ENCODE data around the gene ANKRD23.
"Not testable (repeated sequence)": the region's sequence is repeated elsewhere in the genome, so short reads cannot be mapped to it uniquely, and the experiment has no call there.

Gene ANKRD23

DNA sequence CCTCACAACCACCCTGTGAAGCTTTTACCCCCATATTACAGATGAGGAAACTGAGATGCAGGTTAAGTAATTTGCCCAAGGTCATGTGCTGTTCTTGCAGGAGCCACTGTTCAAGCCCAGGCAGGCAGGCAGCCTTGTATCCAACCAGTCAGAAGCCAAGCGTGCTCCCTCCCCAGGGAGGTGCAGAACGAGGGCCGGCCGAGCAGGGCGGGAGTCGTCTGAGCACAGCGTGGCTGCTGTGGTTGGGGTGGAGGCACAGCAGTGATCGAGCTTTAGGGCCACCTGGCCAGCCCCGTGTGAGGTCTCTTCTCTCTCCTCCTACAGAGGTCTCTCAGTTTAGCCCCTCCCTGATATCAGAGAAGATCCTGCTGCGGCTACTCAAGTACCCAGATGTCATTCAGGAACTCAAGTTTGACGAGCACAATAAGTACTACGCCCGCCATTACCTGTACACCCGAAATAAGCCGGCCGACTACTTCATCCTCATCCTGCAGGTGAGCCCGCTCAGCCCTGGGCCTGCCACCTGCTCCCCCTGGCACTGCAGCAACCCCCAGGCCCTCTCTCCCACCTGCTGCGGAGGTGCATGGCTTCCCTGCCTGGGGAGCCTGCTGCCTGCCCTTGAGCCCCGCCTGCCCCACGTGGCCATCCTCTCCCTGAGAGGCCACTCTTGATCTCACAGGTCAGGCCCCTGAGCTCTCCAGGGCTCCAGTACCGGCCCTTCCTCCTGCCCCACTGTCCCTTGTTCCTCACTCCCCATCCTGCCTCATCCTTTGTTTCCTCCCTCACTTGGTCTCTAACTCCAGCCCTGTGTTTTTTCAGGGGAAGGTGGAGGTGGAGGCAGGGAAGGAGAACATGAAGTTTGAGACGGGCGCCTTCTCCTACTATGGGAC, 44.8 kb downstream of the ANKRD23 start:
- DNase-seq (ENCODE audit: low read depth in 2 of 2): no peak

DNA sequence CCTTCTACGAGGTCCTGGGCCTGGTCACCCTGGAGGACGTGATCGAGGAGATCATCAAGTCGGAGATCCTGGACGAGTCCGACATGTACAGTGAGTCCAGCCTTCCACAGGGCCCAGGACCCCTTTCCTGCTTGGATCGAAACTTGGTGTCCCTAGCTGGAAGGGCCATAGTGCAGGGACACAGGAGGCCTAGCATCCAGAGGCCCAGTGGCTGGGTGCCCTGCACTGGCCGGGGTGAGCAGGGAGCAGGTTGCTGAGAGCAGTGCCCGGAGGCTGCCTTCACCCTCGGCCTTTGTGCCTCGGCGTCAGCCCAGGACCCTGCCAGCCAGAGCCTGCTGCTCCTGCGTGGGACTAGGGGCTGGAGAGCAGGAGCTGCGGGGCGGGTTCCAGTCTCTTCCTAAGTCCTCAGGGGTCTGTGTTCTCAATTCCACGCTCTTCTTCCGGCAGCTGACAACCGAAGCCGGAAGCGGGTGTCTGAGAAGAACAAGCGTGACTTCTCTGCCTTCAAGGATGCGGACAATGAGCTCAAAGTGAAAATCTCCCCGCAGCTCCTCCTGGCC, 46.7 kb downstream of the ANKRD23 start:
- no peak for DNase-seq (ENCODE audit: low read depth in 2 of 2)

DNA sequence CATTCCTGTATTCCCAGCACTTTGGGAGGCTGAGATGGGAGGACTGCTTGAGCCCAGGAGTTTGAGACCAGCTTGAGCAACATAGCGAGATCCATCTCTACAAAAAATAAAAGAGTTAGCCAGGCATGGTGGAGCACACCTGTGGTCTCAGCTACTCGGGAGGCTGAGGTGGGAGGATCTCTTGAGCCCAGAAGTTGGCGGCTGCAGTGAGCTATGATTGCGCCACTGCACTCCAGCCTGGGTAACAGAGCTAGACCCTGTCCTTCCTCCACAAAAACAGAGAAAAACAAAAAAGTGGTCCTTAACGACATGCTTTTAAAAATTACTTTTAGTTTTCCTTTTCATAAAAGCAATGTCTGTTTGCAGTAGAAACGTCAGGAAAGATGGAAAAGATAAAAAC, 47.3 kb downstream of the ANKRD23 start:
- not testable (repeated sequence) for DNase-seq (ENCODE audit: low read depth in 2 of 2)

DNA sequence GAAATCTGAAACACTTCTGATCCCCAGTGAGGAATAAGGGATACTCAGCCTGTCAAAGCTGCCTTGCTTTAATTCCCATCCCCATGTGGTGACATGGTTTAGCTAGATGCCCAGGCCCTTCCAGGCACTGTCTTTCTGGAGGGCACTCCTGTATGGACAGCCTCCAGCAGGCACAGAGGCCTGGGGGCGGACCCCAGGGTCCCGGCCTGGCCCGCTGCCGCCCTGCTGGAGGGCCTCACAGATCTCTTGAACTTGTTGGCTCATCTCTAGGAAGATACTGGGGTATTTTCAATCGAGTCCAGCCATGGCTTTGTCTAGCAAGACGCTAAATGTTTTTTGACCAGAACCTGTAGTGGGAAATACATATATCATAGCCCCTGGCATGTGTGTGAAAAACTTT, 48.7 kb downstream of the ANKRD23 start:
- no peak for DNase-seq (ENCODE audit: low read depth in 2 of 2)

DNA sequence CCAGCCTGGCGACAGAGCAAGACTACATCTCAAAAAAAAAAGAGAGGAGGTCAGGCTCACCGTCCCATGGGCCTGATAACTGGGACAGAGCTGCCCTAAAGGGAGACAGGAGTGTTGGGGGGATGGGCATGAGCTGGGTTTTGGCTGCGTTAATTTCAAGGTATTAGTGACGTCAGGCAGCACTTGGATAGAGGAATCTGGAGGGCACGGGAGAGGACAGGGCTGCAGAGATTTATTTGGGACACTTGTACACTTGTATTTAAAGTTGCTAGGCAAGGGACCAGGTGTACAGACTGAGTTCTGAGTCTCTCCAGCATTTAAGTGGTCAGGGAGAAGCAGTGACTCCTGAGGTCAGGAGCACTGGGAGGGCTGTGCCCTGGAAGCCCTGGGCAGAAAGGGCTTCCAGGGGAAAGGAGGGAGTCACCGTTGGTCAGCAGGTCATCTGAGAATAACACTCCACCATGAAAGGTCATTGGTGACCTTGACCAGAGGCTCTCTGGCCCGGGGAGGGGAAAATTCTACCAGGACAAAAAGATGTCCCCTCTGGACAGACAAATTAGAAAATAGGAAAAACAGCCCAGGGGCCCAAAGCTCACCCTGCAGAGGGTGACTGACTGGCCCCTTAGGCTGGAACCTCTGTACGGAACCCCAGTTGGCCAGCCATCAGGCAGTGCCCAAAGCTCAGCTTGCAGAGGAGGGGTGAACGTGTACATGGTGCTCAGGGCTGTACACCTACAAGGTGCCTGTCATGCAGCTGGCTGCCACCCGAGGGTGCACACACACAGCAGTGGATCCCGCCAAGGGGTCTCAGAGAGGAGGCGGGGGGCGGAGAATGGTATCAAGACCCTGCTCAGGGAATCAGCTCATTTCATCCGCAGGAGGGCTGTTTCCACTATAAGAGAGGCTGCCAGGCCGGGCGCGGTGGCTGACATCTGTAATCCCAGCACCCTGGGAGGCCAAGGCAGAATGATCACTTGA, 50.8 kb downstream of the ANKRD23 start:
- DNase-seq (ENCODE audit: low read depth in 2 of 2): no peak

DNA sequence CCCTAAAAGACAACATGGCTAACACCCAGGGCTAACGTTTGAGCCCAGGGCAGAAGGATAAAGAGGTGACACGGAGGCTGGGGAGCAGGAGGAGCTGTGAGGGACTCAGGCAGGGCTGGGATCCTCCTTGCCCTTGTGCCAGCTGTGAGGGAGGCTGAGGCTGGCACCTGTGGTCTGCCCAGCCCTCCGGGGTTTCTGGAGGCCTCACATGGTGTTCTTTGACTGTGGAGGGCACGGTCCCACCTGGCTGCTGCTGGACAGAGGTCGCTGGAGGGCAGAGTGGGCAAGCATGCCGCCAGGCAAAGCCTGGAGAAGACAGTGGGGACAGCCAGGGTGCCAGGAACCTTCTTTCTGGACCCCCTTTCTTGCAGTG, 54.6 kb downstream of the ANKRD23 start:
- no peak for DNase-seq (ENCODE audit: low read depth in 2 of 2)

DNA sequence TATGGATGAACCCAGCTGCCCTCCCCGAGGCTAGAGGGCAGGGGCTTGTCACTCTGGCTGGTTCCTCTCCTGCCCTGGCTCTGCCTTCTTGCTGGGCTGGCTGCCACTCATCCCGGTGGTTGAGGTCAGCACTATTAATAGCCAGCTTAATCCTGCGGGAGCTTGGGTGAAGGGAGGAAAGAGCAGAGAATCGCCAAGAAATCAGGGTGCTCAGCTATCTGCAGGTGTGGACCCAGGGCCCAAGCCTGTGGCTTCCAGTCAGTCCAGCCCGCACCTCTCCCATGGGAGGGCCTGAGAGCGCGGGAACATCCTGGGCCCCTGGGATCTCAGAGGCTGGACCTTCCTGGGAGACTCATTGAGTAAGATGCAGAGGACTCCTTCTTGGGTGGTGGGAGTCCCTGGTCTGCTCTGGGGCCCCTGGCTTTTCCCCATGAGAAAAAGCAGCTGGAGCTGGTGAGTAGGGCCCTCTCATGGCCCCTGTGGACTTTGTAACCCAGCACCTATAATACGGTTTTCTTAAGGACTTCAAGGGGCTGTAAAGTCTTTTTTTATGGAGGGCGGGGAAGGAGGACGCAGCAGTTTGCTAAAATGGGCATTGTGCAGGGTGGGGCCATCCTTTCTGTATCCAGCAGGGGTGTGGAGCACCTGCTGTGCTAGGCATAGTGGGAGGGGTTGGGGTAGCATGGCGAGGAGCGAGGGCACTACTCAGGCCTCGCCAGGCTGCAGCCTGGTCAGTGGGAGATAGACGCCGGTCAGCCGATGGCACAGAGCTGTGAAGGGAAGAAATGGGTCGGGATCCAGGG, 55.2 kb downstream of the ANKRD23 start:
- DNase-seq (ENCODE audit: low read depth in 2 of 2): no peak
